Stomach (tissue), 9 donors: ENCODE results near the gene GALNT2. TPM values are rescaled to one million over a fixed set of nuclear protein-coding genes. Genes with fewer than 3 reads are reported as not detected.

Source experiments
- DNase-seq, 2 donors: peaks; one replicate each; pipeline versions ENCODE4 v3.0.0 to v3.0.0-alpha.2; 2013 to 2019
- H3K27ac ChIP-seq, 5 donors: fragments of 200-600 bp in 4 of 5; sonication (generic) in 4 of 5; one replicate each; pipeline ENCODE4 v1.5.1; 2013 to 2019; ENCODE audit warnings: mild to moderate bottlenecking in 1 of 5, moderate library complexity in 1 of 5
- H3K27me3 ChIP-seq, 3 donors: fragments of 200-600 bp; sonication (generic); one replicate each; pipeline ENCODE4 v1.5.1; 2017 to 2019; ENCODE audit warnings: mixed run types in 1 of 3
- H3K36me3 ChIP-seq, 4 donors: fragments of 200-600 bp; sonication (generic); 1 replicate in 3 of 4; 2 replicates in 1 of 4; pipeline ENCODE4 v1.5.1; 2016 to 2019
- H3K4me1 ChIP-seq, 4 donors: fragments of 200-600 bp; sonication (generic); one replicate each; pipeline ENCODE4 v1.5.1; 2016 to 2019
- H3K4me3 ChIP-seq, 4 donors: fragments of 200-600 bp; sonication (generic) in 3 of 4; one replicate each; pipeline ENCODE4 v1.5.1; 2016 to 2019; ENCODE audit warnings: mild to moderate bottlenecking in 1 of 4
- H3K9me3 ChIP-seq, 4 donors: fragments of 200-600 bp; sonication (generic); one replicate each; pipeline ENCODE4 v1.5.1; 2016 to 2019
- CTCF ChIP-seq, 7 experiments: fragments of 450-650 bp in 4 of 7; fragments of 200-600 bp in 3 of 7; sonication (generic) in 3 of 7; IDR thresholded peaks; one replicate each; pipeline ENCODE4 v1.5.1; 2016 to 2019; ENCODE audit warnings: antibody characterized with exemption in 7 of 7, control low read depth in 2 of 7, mild to moderate bottlenecking in 1 of 7
- EP300 ChIP-seq: sonication (generic); formaldehyde crosslinking; IDR thresholded peaks from one replicate; pipeline ENCODE4 v1.6.1; 2017; ENCODE audit warnings: antibody characterized with exemption
- POLR2A ChIP-seq, 4 donors: fragments of 450-650 bp; IDR thresholded peaks; one replicate each; pipeline ENCODE4 v1.6.1; 2016; ENCODE audit warnings: antibody characterized with exemption in 4 of 4, control low read depth in 2 of 4, mild to moderate bottlenecking in 1 of 4, moderate library complexity in 1 of 4
- POLR2AphosphoS5 ChIP-seq, 3 donors: sonication (generic); formaldehyde crosslinking; IDR thresholded peaks; one replicate each; pipeline ENCODE4 v1.6.1; 2016; ENCODE audit warnings: antibody characterized with exemption in 3 of 3
- WGBS, 5 donors: extraction: QIAGEN DNeasy Blood & Tissue Kit in 3 of 5; methylation state at CpG; one replicate each; pipeline versions ENCODE4 v1.1.5 to v1.1.7; 2013 to 2018; 5-methylcytosine and 5-hydroxymethylcytosine counted together
- intact Hi-C: fragments of 100-400 bp; cut with DNase I; formaldehyde crosslinking; loops from one replicate; pipeline ENCODE4 v1.15.1; 2023; ENCODE audit warnings: low total_unique reads
- polyA plus RNA-seq, 3 donors: library from polyadenylated mRNA; stranded (reverse); fragments of 200-250 nt; gene quantifications; one replicate each; pipeline ENCODE4 v1.2.3, GENCODE V29; 2013
- total RNA-seq, 5 donors: library from RNA; depleted of rRNA; stranded (reverse); fragments of >200 nt; gene quantifications; one replicate each; pipeline versions ENCODE4 v1.1.0 to v1.2.3, GENCODE V29; 2014 to 2016
- donor health status: healthy with polysubstance abuse.
- donor health status: Bipolar disorder and iron deficiency.
- donor health status: healthy.

GALNT2 gene
- total and polyA plus RNA-seq, 8 donors = 5.5 to 101 (median 43.1) TPM

GRCh38 chr1:230026139-230026538, 40.9 kb upstream of the GALNT2 start:
- 36 to 90% (median 81%) methylated on average over 1 of the region's 1 CpG for WGBS, 5 donors
- no peaks in the 10 kb centered on the region for H3K36me3 ChIP-seq
- intact Hi-C loops = no loop called here
- no peak overlapping the region for H3K4me3 ChIP-seq
- H3K4me1 ChIP-seq = no peaks in the 10 kb centered on the region
- no peaks in the 10 kb centered on the region for H3K27me3 ChIP-seq
- no peak for DNase-seq
- H3K9me3 ChIP-seq = peaks cover 0 to 8% (median 3%) of the 10 kb centered on the region in 4 donors
- TF ChIP-seq CTCF (IDR thresholded peaks at IDR 0.05) (no peak), POLR2AphosphoS5 (IDR thresholded peaks at IDR 0.05) (no peak), EP300 (no peak), POLR2A (IDR thresholded peaks at IDR 0.05) (no peak)
- no peak overlapping the region for H3K27ac ChIP-seq

- no peak for DNase-seq
- intact Hi-C loops = no loop called here
- no peaks in the 10 kb centered on the region for H3K4me1 ChIP-seq
- no peak overlapping the region for H3K4me3 ChIP-seq
- TF ChIP-seq CTCF (IDR thresholded peaks at IDR 0.05) (no peak), EP300 (no peak), POLR2AphosphoS5 (IDR thresholded peaks at IDR 0.05) (no peak), POLR2A (IDR thresholded peaks at IDR 0.05) (no peak)
- no peaks in the 10 kb centered on the region for H3K27me3 ChIP-seq
- no peaks in the 10 kb centered on the region for H3K36me3 ChIP-seq
- H3K27ac ChIP-seq = no peak overlapping the region
- WGBS, 5 donors = 55 to 69% (median 62%) methylated on average over 5 of the region's 5 CpGs
- H3K9me3 ChIP-seq = peaks cover 0 to 8% (median 3%) of the 10 kb centered on the region in 4 donors
Observed at GRCh38 chr1:230026572-230026971, 40.5 kb upstream of the GALNT2 start.

- no peaks in the 10 kb centered on the region for H3K27me3 ChIP-seq
- no peaks in the 10 kb centered on the region for H3K36me3 ChIP-seq
- TF ChIP-seq POLR2AphosphoS5 (IDR thresholded peaks at IDR 0.05) (no peak), POLR2A (IDR thresholded peaks at IDR 0.05) (no peak), EP300 (no peak), CTCF (IDR thresholded peaks at IDR 0.05) (no peak)
- peaks cover 0 to 8% (median 3%) of the 10 kb centered on the region in 4 donors for H3K9me3 ChIP-seq
- no peak overlapping the region for H3K4me3 ChIP-seq
- no peak for DNase-seq
- no peak overlapping the region for H3K27ac ChIP-seq
- 87 to 96% (median 93%) methylated on average over 7 to 11 of the region's 11 CpGs for WGBS, 5 donors
- intact Hi-C loops = no loop called here
- no peaks in the 10 kb centered on the region for H3K4me1 ChIP-seq
Observed at GRCh38 chr1:230028602-230029223, 38.3 kb upstream of the GALNT2 start.

- H3K27ac ChIP-seq = no peak overlapping the region
- no peaks in the 10 kb centered on the region for H3K4me1 ChIP-seq
- H3K27me3 ChIP-seq = no peaks in the 10 kb centered on the region
- H3K9me3 ChIP-seq = peaks cover 0 to 8% (median 3%) of the 10 kb centered on the region in 4 donors
- H3K36me3 ChIP-seq = no peaks in the 10 kb centered on the region
- 48 to 66% (median 61%) methylated on average over 14 of the region's 14 CpGs for WGBS, 5 donors
- intact Hi-C loops = no loop called here
- H3K4me3 ChIP-seq = no peak overlapping the region
- DNase-seq = peak in 1 of 2 donors; percentile 25
- TF ChIP-seq CTCF (IDR thresholded peaks at IDR 0.05) (no peak), POLR2AphosphoS5 (IDR thresholded peaks at IDR 0.05) (no peak), POLR2A (IDR thresholded peaks at IDR 0.05) (no peak), EP300 (no peak)
Observed at GRCh38 chr1:230029244-230029941, 37.6 kb upstream of the GALNT2 start.
